B cell (primary cell): ENCODE measurements around the gene UBR3. TPM values are rescaled to one million over a fixed set of nuclear protein-coding genes. Genes with fewer than 3 reads are reported as not detected.

Source experiments
- ATAC-seq: fragments of 200-7000 bp; cut with Tn5 transposase; one replicate; pipeline ENCODE4 v1.10.0; 2021; ENCODE audit warnings: low read depth, mild to moderate bottlenecking, moderate number of reproducible peaks, moderate library complexity
- CTCF ChIA-PET: fragments of 350-600 bp; sonication (Branson Sonifier 250); formaldehyde crosslinking; loops from one replicate; lab custom pipeline; 2021; ENCODE audit warnings: antibody characterized with exemption, inconsistent platforms; lab: Charles Lee
- POLR2A ChIA-PET: fragments of 350-600 bp; sonication (Branson Sonifier 250); formaldehyde crosslinking; loops from one replicate; lab custom pipeline; 2021; ENCODE audit warnings: antibody characterized with exemption; lab: Charles Lee
- DNase-seq: peaks from one replicate; pipeline ENCODE4 v3.0.0; 2013
- H2AFZ ChIP-seq: 2 replicates; pipeline ENCODE4 v1.6.1; 2012; ENCODE audit warnings: mild to moderate bottlenecking, low read depth, low read length; ENCODE audit not compliant: insufficient read depth, poor library complexity, severe bottlenecking
- H3K27ac ChIP-seq, 2 donors: 1 replicate in 1 of 2; 2 replicates in 1 of 2; pipeline ENCODE4 v1.5.1; 2012 to 2013; ENCODE audit warnings: low read length in 2 of 2, mild to moderate bottlenecking in 2 of 2, moderate library complexity in 1 of 2
- H3K27me3 ChIP-seq, 4 experiments: fragments of 200-600 bp in 1 of 4; sonication (generic) in 1 of 4; replicated peaks in 1 of 4; 1 replicate in 2 of 4; 2 replicates in 2 of 4; pipeline versions ENCODE4 v1.6.1 to v1.7.0; 2013 to 2016; ENCODE audit warnings: low read length in 3 of 4, mild to moderate bottlenecking in 2 of 4, mixed read lengths in 1 of 4, moderate library complexity in 1 of 4; ENCODE audit not compliant: insufficient read depth in 4 of 4, control insufficient read depth in 3 of 4; ENCODE audit errors: control extremely low read depth in 1 of 4
- H3K36me3 ChIP-seq, 2 experiments: replicated peaks in 1 of 2; 1 replicate in 1 of 2; 2 replicates in 1 of 2; pipeline versions ENCODE4 v1.6.1 to v1.7.1; 2013; ENCODE audit warnings: low read length in 1 of 2; ENCODE audit not compliant: insufficient read depth in 2 of 2, control insufficient read depth in 1 of 2; ENCODE audit errors: control extremely low read depth in 1 of 2, extremely low read depth in 1 of 2
- H3K4me1 ChIP-seq, 2 donors: fragments of 200-600 bp in 1 of 2; sonication (generic) in 1 of 2; 1 replicate in 1 of 2; 2 replicates in 1 of 2; pipeline versions ENCODE4 v1.5.1 to v1.6.1; 2013 to 2017; ENCODE audit warnings: low read length in 2 of 2; ENCODE audit not compliant: control insufficient read depth in 2 of 2, insufficient read depth in 2 of 2
- H3K4me2 ChIP-seq: replicated peaks from 2 replicates; pipeline ENCODE3; 2012; ENCODE audit warnings: mild to moderate bottlenecking, low read depth, low read length; ENCODE audit not compliant: poor library complexity, severe bottlenecking
- H3K4me3 ChIP-seq, 5 experiments: fragments of 200-600 bp in 1 of 5; sonication (generic) in 1 of 5; 1 replicate in 3 of 5; 2 replicates in 2 of 5; pipeline versions ENCODE4 v1.5.1 to v1.7.0; 2011 to 2016; ENCODE audit warnings: low read length in 4 of 5, mild to moderate bottlenecking in 4 of 5, low read depth in 2 of 5, control low read depth in 1 of 5, moderate library complexity in 1 of 5; ENCODE audit not compliant: insufficient read depth in 1 of 5; ENCODE audit errors: control extremely low read depth in 1 of 5, extremely low read depth in 1 of 5
- H3K79me2 ChIP-seq: fragments of 200-600 bp; sonication (generic); one replicate; pipeline ENCODE4 v1.6.0; 2016; ENCODE audit warnings: low read length; ENCODE audit not compliant: control insufficient read depth, insufficient read depth
- H3K9ac ChIP-seq: fragments of 200-600 bp; sonication (generic); 2 replicates; pipeline ENCODE4 v1.6.1; 2017; ENCODE audit warnings: mild to moderate bottlenecking, low read length, moderate library complexity
- H3K9me3 ChIP-seq, 3 donors: one replicate each; pipeline versions ENCODE4 v1.6.1 to v1.7.1; 2013; ENCODE audit warnings: low read length in 2 of 3; ENCODE audit not compliant: control insufficient read depth in 2 of 3, insufficient read depth in 1 of 3; ENCODE audit errors: control extremely low read depth in 1 of 3
- H4K20me1 ChIP-seq: 2 replicates; pipeline ENCODE4 v1.6.0; 2012; ENCODE audit warnings: mild to moderate bottlenecking, low read length; ENCODE audit not compliant: insufficient read depth, control insufficient read depth, poor library complexity, severe bottlenecking
- H3K27ac Mint-ChIP-seq: one replicate; pipeline ENCODE4 v1.8.0; 2021; ENCODE audit warnings: mixed read lengths
- H3K27me3 Mint-ChIP-seq: one replicate; pipeline ENCODE4 v1.8.0; 2021; ENCODE audit warnings: mixed read lengths
- H3K4me1 Mint-ChIP-seq: one replicate; pipeline ENCODE4 v1.8.0; 2021; ENCODE audit warnings: mixed read lengths
- H3K4me3 Mint-ChIP-seq: one replicate; pipeline ENCODE4 v1.8.0; 2021; ENCODE audit warnings: mixed read lengths
- H3K9me3 Mint-ChIP-seq: one replicate; pipeline ENCODE4 v1.8.0; 2022; ENCODE audit warnings: mixed read lengths; ENCODE audit not compliant: insufficient read depth
- CTCF ChIP-seq: fragments of 200-600 bp; IDR thresholded peaks from one replicate; pipeline ENCODE4 v1.8.0; 2022; ENCODE audit warnings: antibody characterized with exemption, mild to moderate bottlenecking
- EZH2 ChIP-seq: IDR thresholded peaks from 2 replicates; pipeline ENCODE4 v1.6.1; 2012; ENCODE audit warnings: borderline replicate concordance, low read depth, mild to moderate bottlenecking, moderate library complexity, low read length; ENCODE audit not compliant: insufficient read depth, poor library complexity, severe bottlenecking
- WGBS: methylation state at CpG from one replicate; pipeline ENCODE4 v1.1.5; 2013; ENCODE audit warnings: missing lambda C conversion rate; ENCODE audit not compliant: insufficient coverage; 5-methylcytosine and 5-hydroxymethylcytosine counted together
- intact Hi-C: fragments of 100-400 bp; cut with micrococcal nuclease; formaldehyde crosslinking; loops from one replicate; pipeline ENCODE4 v1.10.0; 2022
- polyA plus RNA-seq: library from polyadenylated mRNA; depleted of rRNA; stranded (reverse); fragments of >200 nt; gene quantifications from 2 replicates; pipeline ENCODE4 v1.2.3, GENCODE V29; 2012
- total RNA-seq, 2 donors: library from RNA; stranded (reverse); fragments of 120-200 nt in 1 of 2; gene quantifications; 1 replicate in 1 of 2; 2 replicates in 1 of 2; pipeline versions ENCODE4 v1.2.3 to v1.2.4, GENCODE V29; 2013 to 2022

UBR3 gene
- total and polyA plus RNA-seq, 2 donors (not counting 1 experiment from before 2014, with no cell fraction given) = 5.9 to 58.1 TPM

GRCh38 chr2:169976335-169976851 is 149.1 kb downstream of the UBR3 start:
- no peak overlapping the region for H3K4me2 ChIP-seq
- no peaks in the 10 kb centered on the region for H3K4me1 ChIP-seq
- peaks cover 8 to 13% of the 10 kb centered on the region in 2 experiments for H3K36me3 ChIP-seq
- no peak for TF ChIP-seq CTCF
- TF ChIP-seq EZH2 = no peak
- no peak for DNase-seq
- intact Hi-C loops = no loop called here
- no peak overlapping the region for H2AFZ ChIP-seq
- peaks cover 15 to 25% (median 15%) of the 10 kb centered on the region in 3 donors for H3K9me3 ChIP-seq
- H3K27ac ChIP-seq = no peak overlapping the region
- H3K27me3 ChIP-seq = no peaks in the 10 kb centered on the region
- H4K20me1 ChIP-seq = no peaks in the 10 kb centered on the region
- H3K9ac ChIP-seq = no peak overlapping the region
- Mint-ChIP-seq H3K27me3 (no peaks in the 10 kb centered on the region), H3K27ac (no peak overlapping the region), H3K4me1 (peaks cover 7% of the 10 kb centered on the region), H3K4me3 (no peak overlapping the region), H3K9me3 (peaks cover 20% of the 10 kb centered on the region)
- peaks cover 3% of the 10 kb centered on the region for H3K79me2 ChIP-seq
- ChIA-PET POLR2A (no interaction called here), CTCF (no interaction called here)
- no peak overlapping the region for H3K4me3 ChIP-seq
- ATAC-seq = no peak

- ChIA-PET CTCF (no interaction called here), POLR2A (no interaction called here)
- Histone ChIP-seq H3K36me3 (peaks cover 8 to 13% of the 10 kb centered on the region in 2 experiments), H3K9me3 (peaks cover 15 to 25% (median 15%) of the 10 kb centered on the region in 3 donors), H2AFZ (no peak overlapping the region), H3K27me3 (no peaks in the 10 kb centered on the region), H4K20me1 (no peaks in the 10 kb centered on the region), H3K27ac (no peak overlapping the region), H3K79me2 (peaks cover 3% of the 10 kb centered on the region), H3K4me1 (no peaks in the 10 kb centered on the region), H3K4me2 (no peak overlapping the region), H3K9ac (no peak overlapping the region), H3K4me3 (no peak overlapping the region)
- Mint-ChIP-seq H3K27me3 (no peaks in the 10 kb centered on the region), H3K4me3 (no peak overlapping the region), H3K4me1 (peaks cover 7% of the 10 kb centered on the region), H3K9me3 (peaks cover 20% of the 10 kb centered on the region), H3K27ac (no peak overlapping the region)
- WGBS = 93% methylated on average over 1 of the region's 3 CpGs
- TF ChIP-seq CTCF = no peak
- no peak for TF ChIP-seq EZH2
- ATAC-seq (no peak), DNase-seq (no peak)
- intact Hi-C loops = no loop called here
Observed at GRCh38 chr2:169977530-169977929, 150.3 kb downstream of the UBR3 start.
